GM19023 (cell line): ENCODE results near the gene OR51B5.
"Not testable (repeated sequence)": the region's sequence is repeated elsewhere in the genome, so short reads cannot be mapped to it uniquely, and the experiment has no call there.

Experiments
- ATAC-seq: cut with Tn5 transposase; IDR thresholded peaks from one replicate; pipeline ENCODE4 v1.9.1; 2021; ENCODE audit warnings: mild to moderate bottlenecking, moderate library complexity; ENCODE audit not compliant: unreplicated experiment

OR51B5 gene

GRCh38 chr11:5336331-5336730, 7.0 kb downstream of the OR51B5 start:
- no peak for ATAC-seq

DNA sequence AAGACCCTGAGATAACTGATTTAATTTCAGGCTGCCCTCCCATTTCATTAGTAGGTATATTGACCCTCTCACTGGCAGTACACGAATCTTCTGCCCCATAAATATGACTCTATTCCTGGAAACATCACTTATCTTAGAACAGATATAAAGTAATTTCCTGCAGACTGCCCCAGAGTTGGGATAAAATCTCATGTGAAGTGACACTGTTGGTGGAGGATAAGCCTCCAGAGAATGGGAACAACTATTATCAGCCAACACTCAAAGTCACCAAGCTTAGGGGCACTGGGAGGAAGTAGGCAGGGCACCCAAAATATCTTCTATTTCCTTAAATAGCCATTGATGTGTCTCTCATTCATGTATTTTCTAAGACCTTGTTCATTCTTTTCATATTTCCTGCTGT, 8.2 kb downstream of the OR51B5 start:
- ATAC-seq = no peak

DNA sequence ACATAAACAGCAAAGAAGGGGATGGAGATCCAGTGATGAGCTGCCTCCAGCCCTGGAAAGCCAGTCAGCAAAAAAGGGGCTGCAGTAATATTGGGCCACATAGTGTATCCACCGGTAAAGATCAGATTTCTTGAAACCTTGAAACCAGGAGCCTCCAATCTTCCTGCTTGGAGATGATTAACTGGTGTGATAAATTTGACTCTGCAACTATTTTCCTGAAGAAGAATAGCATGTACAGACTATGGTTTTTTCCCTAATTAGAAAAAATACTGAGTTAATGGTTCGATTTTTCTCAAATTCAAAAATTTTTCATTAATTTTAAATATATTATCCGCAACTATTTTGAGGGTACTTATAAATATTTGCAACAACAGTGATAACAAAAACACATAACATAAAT, 19.1 kb downstream of the OR51B5 start, which contains the start of gene OR51B2:
Gene OR51B2, minus strand, starts transcription at position 101 of the 400 bp plus-strand sequence. Its CDS starts 0 bp downstream, at position 101.
- ATAC-seq = no peak

DNA sequence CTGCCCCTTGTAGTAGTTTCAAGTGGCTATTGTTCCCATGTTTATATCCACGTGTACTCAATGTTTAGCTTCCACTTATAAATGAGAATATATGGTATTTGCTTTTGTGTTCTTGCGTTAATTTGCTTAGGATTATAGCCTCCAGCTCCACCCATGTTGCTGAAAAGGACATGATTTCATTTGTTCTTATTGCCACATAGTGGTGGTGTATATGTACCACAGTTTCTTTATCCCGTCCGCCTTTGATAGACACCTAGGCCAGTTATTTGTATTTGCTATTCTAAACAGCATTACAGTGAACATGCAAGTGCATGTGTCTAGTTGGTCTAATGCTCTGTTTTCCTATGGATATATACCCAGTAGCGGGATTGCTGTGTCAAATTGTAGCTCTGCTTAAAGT, 26.0 kb downstream of the OR51B5 start:
- no peak for ATAC-seq

DNA sequence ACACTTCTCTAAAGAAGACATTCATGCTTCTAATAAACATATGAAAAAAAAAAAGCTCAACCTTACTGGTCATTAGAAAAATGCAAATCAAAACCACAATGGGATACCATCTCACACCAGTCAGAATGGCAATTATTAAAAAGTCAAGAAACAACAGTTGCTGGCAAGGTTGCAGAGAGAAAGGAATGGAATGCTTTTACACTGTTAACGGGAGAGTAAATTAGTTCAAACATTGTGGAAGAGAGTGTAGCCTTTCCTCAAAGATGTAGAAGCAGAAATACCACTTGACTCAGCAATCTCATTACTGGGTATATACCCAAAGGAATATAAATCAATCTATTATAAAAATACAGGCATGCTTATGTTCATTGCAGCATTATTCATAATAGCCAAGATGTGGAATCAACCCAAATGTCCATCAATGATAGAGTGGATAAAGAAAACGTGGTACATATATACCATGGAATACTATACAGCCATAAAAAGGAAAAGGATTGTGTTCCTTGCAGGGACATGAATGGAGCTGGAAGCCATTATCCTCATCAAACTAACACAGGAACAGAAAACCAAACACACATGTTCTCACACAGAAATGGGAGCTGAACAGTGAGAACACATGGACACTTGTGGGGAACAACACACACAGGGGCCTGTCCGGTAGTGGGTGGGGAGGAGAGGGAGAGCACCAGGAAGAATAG, 29.8 kb downstream of the OR51B5 start:
- ATAC-seq = not testable (repeated sequence)

- ATAC-seq = no peak
Measured at GRCh38 chr11:5310423-5310822, 32.9 kb downstream of the OR51B5 start.

GRCh38 chr11:5307256-5308019, 35.9 kb downstream of the OR51B5 start:
- ATAC-seq = no peak

DNA sequence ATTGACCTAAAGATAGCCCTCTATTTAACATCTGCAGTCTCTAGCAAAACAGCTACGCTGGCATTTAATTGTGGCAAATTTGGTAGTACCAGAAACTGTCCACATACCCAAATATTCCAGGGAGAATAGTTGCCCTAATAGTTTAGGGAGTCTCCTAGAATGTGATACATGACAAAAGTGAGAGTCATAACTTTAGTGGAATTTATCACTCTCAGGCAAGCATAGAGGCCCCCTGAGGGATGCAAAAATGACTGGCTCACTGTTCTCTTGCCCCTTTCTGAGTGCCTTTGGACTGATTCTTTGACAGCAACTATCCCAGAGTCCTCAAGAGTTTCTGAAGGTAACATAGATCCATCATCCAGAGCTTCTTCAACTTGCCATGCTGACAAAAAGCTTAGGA, 39.3 kb downstream of the OR51B5 start:
- ATAC-seq = no peak

- ATAC-seq = no peak
Measured at GRCh38 chr11:5303626-5304025, 39.7 kb downstream of the OR51B5 start.

DNA sequence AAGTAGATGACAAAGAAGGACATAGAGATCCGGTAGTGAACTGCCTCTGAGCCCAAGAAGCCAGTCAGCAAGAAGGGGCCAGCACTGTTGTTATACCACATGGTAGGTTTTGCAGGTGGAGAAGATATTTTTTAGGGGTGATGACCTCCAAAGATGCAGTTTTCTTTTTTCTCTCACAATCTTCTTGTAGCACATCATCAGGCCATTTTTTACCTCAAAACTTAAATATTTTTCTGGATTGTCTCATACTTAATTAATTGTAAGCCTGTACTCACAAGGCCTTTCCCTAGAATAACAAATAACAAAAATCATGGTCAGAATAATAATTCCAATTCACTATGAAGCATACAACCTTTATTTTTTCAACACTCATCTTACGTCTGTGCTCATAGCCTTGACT, 41.5 kb downstream of the OR51B5 start, which contains the start of gene OR51B4:
Gene OR51B4, minus strand, starts transcription at position 101 of the 400 bp plus-strand sequence. Its CDS starts 0 bp downstream, at position 101.
- no peak for ATAC-seq

GRCh38 chr11:5300251-5300650, 43.1 kb downstream of the OR51B5 start:
- no peak for ATAC-seq

DNA sequence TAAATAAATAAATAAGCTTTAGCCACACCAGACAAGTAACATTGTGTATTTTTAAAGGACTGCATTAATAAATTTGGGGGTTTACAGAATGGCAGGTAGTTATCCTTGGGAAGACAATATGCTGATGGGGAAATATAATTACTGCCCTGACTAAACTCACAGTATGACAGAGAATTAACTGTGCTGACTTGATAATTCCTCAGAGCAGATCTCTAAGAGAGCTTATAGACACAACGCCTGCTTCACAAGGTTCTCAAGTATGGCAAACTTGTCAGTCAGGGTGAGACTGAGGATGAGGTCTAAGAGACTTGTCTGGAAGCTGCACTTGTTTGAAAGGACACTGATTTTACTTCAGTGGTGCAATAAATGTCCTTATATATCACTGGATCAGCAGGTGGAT, 44.9 kb downstream of the OR51B5 start:
- ATAC-seq = no peak

- ATAC-seq = no peak
Measured at GRCh38 chr11:5297721-5298323, 45.5 kb downstream of the OR51B5 start.

DNA sequence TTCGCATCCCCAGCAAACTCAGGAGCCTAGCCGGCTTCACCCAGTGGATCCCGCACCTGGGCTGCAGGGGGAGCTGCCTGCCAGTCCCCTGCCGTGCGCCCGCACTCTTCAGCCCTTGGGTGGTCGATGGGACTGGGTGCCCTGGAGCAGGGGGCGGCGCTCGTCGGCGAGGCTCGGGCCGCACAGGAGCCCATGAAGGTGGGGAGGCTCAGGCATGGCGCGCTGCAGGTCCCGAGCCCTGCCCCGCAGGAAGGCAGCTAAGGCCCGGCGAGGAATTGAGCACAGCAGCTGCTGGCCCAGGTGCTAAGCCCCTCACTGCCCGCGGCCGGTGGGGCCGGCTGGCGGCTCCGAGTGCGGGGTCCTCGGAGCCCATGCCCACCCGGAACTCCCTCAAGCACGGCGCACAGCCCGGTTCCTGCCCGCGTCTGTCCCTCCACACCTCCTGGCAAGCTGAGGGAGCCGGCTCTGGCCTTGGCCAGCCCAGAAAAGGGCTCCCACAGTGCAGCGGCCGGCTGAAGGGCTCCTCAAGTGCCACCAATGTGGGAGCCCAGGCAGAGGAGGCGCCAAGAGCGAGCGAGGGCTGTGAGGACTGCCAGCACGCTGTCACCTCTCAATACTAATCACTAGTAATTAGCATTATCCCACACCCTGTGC, 48.9 kb downstream of the OR51B5 start:
- ATAC-seq = not testable (repeated sequence)

- no peak for ATAC-seq
Measured at GRCh38 chr11:5293028-5293427, 50.3 kb downstream of the OR51B5 start.
